Measurements from ENCODE around the gene UBA6. TPM values are rescaled to one million over a fixed set of nuclear protein-coding genes. Genes with fewer than 3 reads are reported as not detected.

The UBA6 gene
- total and polyA plus RNA-seq, 3 experiments from 2014 or later = 23.3 to 71.6 (median 69.6) TPM

DNA sequence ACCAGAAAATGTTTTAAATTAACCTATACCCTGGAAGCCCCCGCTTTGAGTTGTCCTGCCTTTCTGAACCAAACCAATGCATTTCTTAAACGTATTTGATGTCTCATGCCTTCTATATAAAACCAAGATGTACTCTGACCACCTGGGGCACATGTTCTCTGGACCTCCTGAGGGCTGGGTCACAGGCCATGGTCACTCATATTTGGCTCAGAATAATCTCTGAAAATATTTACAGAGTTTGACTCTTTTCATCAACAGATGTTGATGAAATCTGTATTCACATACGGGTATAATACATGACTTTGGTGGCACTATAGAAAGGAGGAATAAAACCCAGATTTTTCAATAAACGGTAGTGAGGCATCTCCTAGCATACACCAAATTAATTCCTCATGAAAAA lies 86.8 kb downstream of the UBA6 start:
- no peaks in the 10 kb centered on the region for H3K27me3 ChIP-seq (ENCODE audit: insufficient read depth, low read length, poor library complexity, severe bottlenecking)
- CTCF ChIA-PET = no interaction called here
- no peak overlapping the region for H3K4me3 ChIP-seq (ENCODE audit: low read length)
- no peaks in the 10 kb centered on the region for H3K27me3 Mint-ChIP-seq
- peaks cover 0 to 19% (median 11%) of the 10 kb centered on the region in 5 donors for H3K9me3 Mint-ChIP-seq
- H3K36me3 Mint-ChIP-seq = peaks cover 23 to 50% (median 27%) of the 10 kb centered on the region in 3 donors
- no peaks in the 10 kb centered on the region for H3K4me1 Mint-ChIP-seq
- no peak overlapping the region for H3K27ac ChIP-seq (ENCODE audit: low read depth, low read length)
- POLR2A ChIA-PET = no interaction called here
- no peaks in the 10 kb centered on the region for H3K36me3 ChIP-seq (ENCODE audit: insufficient read depth, low read length)
- no peak for DNase-seq
- no peaks in the 10 kb centered on the region for H3K4me1 ChIP-seq (ENCODE audit: insufficient read depth, low read length)
- H3K27ac Mint-ChIP-seq = no peak overlapping the region
- no peaks in the 10 kb centered on the region for H3K9me3 ChIP-seq (ENCODE audit: low read length)
- H3K4me3 Mint-ChIP-seq = no peak overlapping the region

DNA sequence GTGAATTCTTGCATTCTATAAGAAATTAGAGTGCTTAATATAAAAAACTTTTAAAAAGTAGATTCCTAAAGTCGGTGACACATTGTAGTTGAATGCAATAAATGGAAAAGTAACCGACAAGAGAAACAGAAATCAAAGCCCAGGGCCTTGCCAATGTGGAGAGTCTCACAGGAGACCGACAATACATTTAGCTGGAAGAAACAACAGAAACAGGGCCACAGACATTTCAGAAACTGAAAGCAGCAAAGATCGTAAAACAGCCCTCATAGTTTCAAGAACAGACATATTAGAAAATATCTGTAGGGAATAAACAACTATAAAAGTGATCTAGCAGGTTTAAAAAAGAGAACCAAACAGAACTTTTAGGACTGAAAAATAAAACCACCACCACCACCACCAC lies 92.9 kb downstream of the UBA6 start:
- H3K27ac Mint-ChIP-seq = peak overlapping the region in 1 of 8 donors; percentile 13

GRCh38 chr4:67604749-67605148 lies 96.2 kb downstream of the UBA6 start:
- Histone ChIP-seq H3K27me3 (ENCODE audit: insufficient read depth, low read length, poor library complexity, severe bottlenecking) (no peaks in the 10 kb centered on the region), H3K9me3 (ENCODE audit: low read length) (no peaks in the 10 kb centered on the region), H3K36me3 (ENCODE audit: insufficient read depth, low read length) (no peaks in the 10 kb centered on the region), H3K27ac (ENCODE audit: low read depth, low read length) (no peak overlapping the region), H3K4me1 (ENCODE audit: insufficient read depth, low read length) (no peaks in the 10 kb centered on the region), H3K4me3 (ENCODE audit: low read length) (no peak overlapping the region)
- Mint-ChIP-seq H3K27ac (no peak overlapping the region), H3K4me1 (peaks cover 2 to 8% (median 5%) of the 10 kb centered on the region in 3 donors), H3K27me3 (peaks cover 5 to 12% of the 10 kb centered on the region in 2 donors), H3K9me3 (peaks cover 13 to 28% (median 16%) of the 10 kb centered on the region in 5 donors), H3K36me3 (peaks cover 3 to 43% (median 3%) of the 10 kb centered on the region in 3 donors), H3K4me3 (no peak overlapping the region)
- ChIA-PET CTCF (no interaction called here), POLR2A (no interaction called here)
- DNase-seq = no peak

More for the DNA sequence above, 92.9 kb downstream of the UBA6 start:
- DNase-seq = no peak
- Histone ChIP-seq H3K4me1 (ENCODE audit: insufficient read depth, low read length) (no peaks in the 10 kb centered on the region), H3K9me3 (ENCODE audit: low read length) (no peaks in the 10 kb centered on the region), H3K4me3 (ENCODE audit: low read length) (no peak overlapping the region), H3K27ac (ENCODE audit: low read depth, low read length) (no peak overlapping the region), H3K36me3 (ENCODE audit: insufficient read depth, low read length) (no peaks in the 10 kb centered on the region), H3K27me3 (ENCODE audit: insufficient read depth, low read length, poor library complexity, severe bottlenecking) (no peaks in the 10 kb centered on the region)
- Mint-ChIP-seq H3K9me3 (peaks cover 0 to 19% (median 15%) of the 10 kb centered on the region in 5 donors), H3K27me3 (peaks cover 3 to 4% of the 10 kb centered on the region in 2 donors), H3K4me3 (no peak overlapping the region), H3K36me3 (peaks cover 3 to 28% (median 9%) of the 10 kb centered on the region in 3 donors), H3K4me1 (peaks cover 2 to 8% (median 5%) of the 10 kb centered on the region in 3 donors)
- ChIA-PET POLR2A (no interaction called here), CTCF (no interaction called here)

GRCh38 chr4:67604029-67604381 lies 97.0 kb downstream of the UBA6 start:
- no peak for DNase-seq
- Mint-ChIP-seq H3K4me3 (peak overlapping the region in 1 of 7 donors; percentile 4), H3K9me3 (peaks cover 11 to 24% (median 16%) of the 10 kb centered on the region in 5 donors), H3K27me3 (peaks cover 5 to 12% of the 10 kb centered on the region in 2 donors), H3K36me3 (peaks cover 1 to 38% (median 3%) of the 10 kb centered on the region in 3 donors), H3K27ac (no peak overlapping the region), H3K4me1 (peaks cover 2 to 8% (median 5%) of the 10 kb centered on the region in 3 donors)
- ChIA-PET POLR2A (no interaction called here), CTCF (no interaction called here)
- H3K27me3 ChIP-seq (ENCODE audit: insufficient read depth, low read length, poor library complexity, severe bottlenecking) = no peaks in the 10 kb centered on the region
- no peaks in the 10 kb centered on the region for H3K4me1 ChIP-seq (ENCODE audit: insufficient read depth, low read length)
- no peaks in the 10 kb centered on the region for H3K9me3 ChIP-seq (ENCODE audit: low read length)
- H3K27ac ChIP-seq (ENCODE audit: low read depth, low read length) = no peak overlapping the region
- H3K4me3 ChIP-seq (ENCODE audit: low read length) = no peak overlapping the region
- H3K36me3 ChIP-seq (ENCODE audit: insufficient read depth, low read length) = no peaks in the 10 kb centered on the region

- Histone ChIP-seq H3K36me3 (ENCODE audit: insufficient read depth, low read length) (no peaks in the 10 kb centered on the region), H3K4me3 (ENCODE audit: low read length) (no peak overlapping the region), H3K4me1 (ENCODE audit: insufficient read depth, low read length) (no peaks in the 10 kb centered on the region), H3K27me3 (ENCODE audit: insufficient read depth, low read length, poor library complexity, severe bottlenecking) (no peaks in the 10 kb centered on the region), H3K27ac (ENCODE audit: low read depth, low read length) (no peak overlapping the region), H3K9me3 (ENCODE audit: low read length) (no peaks in the 10 kb centered on the region)
- no peak overlapping the region for H3K4me3 Mint-ChIP-seq
- H3K4me1 Mint-ChIP-seq = peaks cover 2 to 6% (median 5%) of the 10 kb centered on the region in 3 donors
- peaks cover 5 to 12% of the 10 kb centered on the region in 2 donors for H3K27me3 Mint-ChIP-seq
- H3K27ac Mint-ChIP-seq = no peak overlapping the region
- H3K36me3 Mint-ChIP-seq = peaks cover 0 to 39% (median 3%) of the 10 kb centered on the region in 3 donors
- peaks cover 10 to 22% (median 16%) of the 10 kb centered on the region in 5 donors for H3K9me3 Mint-ChIP-seq
- DNase-seq = no peak
- ChIA-PET CTCF (no interaction called here), POLR2A (no interaction called here)
These were observed 97.5 kb downstream of the UBA6 start for GRCh38 chr4:67603310-67604028.

- Mint-ChIP-seq H3K27ac (no peak overlapping the region), H3K9me3 (peaks cover 0 to 2% (median 0%) of the 10 kb centered on the region in 5 donors), H3K4me1 (no peaks in the 10 kb centered on the region), H3K4me3 (no peak overlapping the region), H3K36me3 (peaks cover 0 to 14% (median 6%) of the 10 kb centered on the region in 3 donors), H3K27me3 (peaks cover 2 to 14% of the 10 kb centered on the region in 2 donors)
- Histone ChIP-seq H3K4me1 (ENCODE audit: insufficient read depth, low read length) (no peaks in the 10 kb centered on the region), H3K27ac (ENCODE audit: low read depth, low read length) (no peak overlapping the region), H3K27me3 (ENCODE audit: insufficient read depth, low read length, poor library complexity, severe bottlenecking) (no peaks in the 10 kb centered on the region), H3K36me3 (ENCODE audit: insufficient read depth, low read length) (no peaks in the 10 kb centered on the region), H3K4me3 (ENCODE audit: low read length) (no peak overlapping the region), H3K9me3 (ENCODE audit: low read length) (no peaks in the 10 kb centered on the region)
- DNase-seq = no peak
- ChIA-PET POLR2A (no interaction called here), CTCF (no interaction called here)
These were observed 107.2 kb downstream of the UBA6 start for GRCh38 chr4:67593741-67594175.

DNA sequence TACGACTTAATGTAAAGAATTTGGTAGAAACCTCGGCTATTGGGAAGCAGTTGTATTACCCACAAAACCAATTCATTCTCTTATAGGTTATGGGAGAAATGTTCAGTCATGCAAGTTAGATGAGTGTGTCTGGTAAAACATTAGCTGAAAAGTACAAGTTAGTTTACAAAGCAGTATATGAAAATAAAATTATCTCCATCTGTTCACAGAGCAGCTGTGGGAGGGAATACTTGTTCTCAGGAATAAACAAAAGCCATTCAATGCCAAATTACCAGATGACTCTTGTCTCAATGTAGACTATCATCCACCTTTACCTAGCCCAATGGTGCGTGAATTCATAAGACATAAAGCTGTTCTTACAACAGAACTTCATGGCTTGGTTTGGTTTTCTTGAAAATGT lies 113.8 kb downstream of the UBA6 start:
- no peaks in the 10 kb centered on the region for H3K4me1 Mint-ChIP-seq
- H3K27me3 ChIP-seq (ENCODE audit: insufficient read depth, low read length, poor library complexity, severe bottlenecking) = no peaks in the 10 kb centered on the region
- H3K4me1 ChIP-seq (ENCODE audit: insufficient read depth, low read length) = peaks cover 9% of the 10 kb centered on the region
- POLR2A ChIA-PET = no interaction called here
- no peak overlapping the region for H3K4me3 ChIP-seq (ENCODE audit: low read length)
- H3K27ac ChIP-seq (ENCODE audit: low read depth, low read length) = no peak overlapping the region
- H3K36me3 ChIP-seq (ENCODE audit: insufficient read depth, low read length) = no peaks in the 10 kb centered on the region
- no peaks in the 10 kb centered on the region for H3K36me3 Mint-ChIP-seq
- H3K9me3 Mint-ChIP-seq = no peaks in the 10 kb centered on the region
- no peak overlapping the region for H3K4me3 Mint-ChIP-seq
- no peaks in the 10 kb centered on the region for H3K9me3 ChIP-seq (ENCODE audit: low read length)
- CTCF ChIA-PET = no interaction called here
- DNase-seq = no peak
- H3K27ac Mint-ChIP-seq = no peak overlapping the region
- peaks cover 0 to 3% of the 10 kb centered on the region in 2 donors for H3K27me3 Mint-ChIP-seq

GRCh38 chr4:67584496-67584895 lies 116.5 kb downstream of the UBA6 start:
- CTCF ChIA-PET = no interaction called here

More at GRCh38 chr4:67584496-67584895, 116.5 kb downstream of the UBA6 start:
- H3K9me3 ChIP-seq (ENCODE audit: low read length) = no peaks in the 10 kb centered on the region
- H3K27me3 ChIP-seq (ENCODE audit: insufficient read depth, low read length, poor library complexity, severe bottlenecking) = no peaks in the 10 kb centered on the region
- Mint-ChIP-seq H3K4me3 (no peak overlapping the region), H3K9me3 (no peaks in the 10 kb centered on the region), H3K27ac (no peak overlapping the region), H3K27me3 (peaks cover 0 to 3% of the 10 kb centered on the region in 2 donors), H3K4me1 (peaks cover 16 to 19% (median 17%) of the 10 kb centered on the region in 3 donors), H3K36me3 (peaks cover 0 to 3% (median 2%) of the 10 kb centered on the region in 3 donors)
- no peak overlapping the region for H3K4me3 ChIP-seq (ENCODE audit: low read length)
- no peak for DNase-seq
- H3K36me3 ChIP-seq (ENCODE audit: insufficient read depth, low read length) = no peaks in the 10 kb centered on the region
- H3K4me1 ChIP-seq (ENCODE audit: insufficient read depth, low read length) = peaks cover 25% of the 10 kb centered on the region
- POLR2A ChIA-PET = no interaction called here
- no peak overlapping the region for H3K27ac ChIP-seq (ENCODE audit: low read depth, low read length)

Data from CD8-positive, alpha-beta memory T cell (primary cell).